CD14-positive monocyte (primary cell): ENCODE measurements around the gene SEC14L1. TPM values are rescaled to one million over a fixed set of nuclear protein-coding genes. Genes with fewer than 3 reads are reported as not detected.
A peak's percentile ranks its signal among the peaks of the same experiment; 100 is the strongest.

Experiments
- DNase-seq, 3 donors: peaks; one replicate each; pipeline ENCODE4 v3.0.0-alpha.2; 2011 to 2022
- H2AFZ ChIP-seq: 2 replicates; pipeline ENCODE4 v1.6.0; 2012; ENCODE audit warnings: mild to moderate bottlenecking, low read depth, low read length, inconsistent platforms; ENCODE audit not compliant: insufficient read depth, poor library complexity, severe bottlenecking
- H3K27ac ChIP-seq, 2 donors: 1 replicate in 1 of 2; 2 replicates in 1 of 2; pipeline ENCODE4 v1.5.1; 2012 to 2013; ENCODE audit warnings: low read length in 2 of 2, control low read depth in 1 of 2, inconsistent platforms in 1 of 2, low read depth in 1 of 2, mild to moderate bottlenecking in 1 of 2
- H3K27me3 ChIP-seq, 2 donors: one replicate each; pipeline versions ENCODE4 v1.6.0 to v1.6.1; 2011 to 2013; ENCODE audit warnings: low read length in 2 of 2; ENCODE audit not compliant: control insufficient read depth in 2 of 2, insufficient read depth in 2 of 2
- H3K36me3 ChIP-seq, 2 donors: replicated peaks in 1 of 2; 1 replicate in 1 of 2; 2 replicates in 1 of 2; pipeline versions ENCODE4 v1.5.1 to v1.6.1; 2012 to 2013; ENCODE audit warnings: low read length in 2 of 2, control low read depth in 1 of 2, inconsistent platforms in 1 of 2, mild to moderate bottlenecking in 1 of 2; ENCODE audit not compliant: insufficient read depth in 2 of 2, control insufficient read depth in 1 of 2
- H3K4me1 ChIP-seq, 2 donors: 1 replicate in 1 of 2; 2 replicates in 1 of 2; pipeline versions ENCODE4 v1.5.1 to v1.6.1; 2012 to 2013; ENCODE audit warnings: low read length in 2 of 2, control low read depth in 1 of 2, inconsistent platforms in 1 of 2, mild to moderate bottlenecking in 1 of 2, moderate library complexity in 1 of 2; ENCODE audit not compliant: insufficient read depth in 2 of 2, control insufficient read depth in 1 of 2
- H3K4me2 ChIP-seq: replicated peaks from 2 replicates; pipeline ENCODE3; 2012; ENCODE audit warnings: low read length, moderate library complexity, mild to moderate bottlenecking; ENCODE audit not compliant: poor library complexity, severe bottlenecking; ENCODE audit errors: extremely low read depth
- H3K4me3 ChIP-seq, 3 experiments: fragments of 200-600 bp in 1 of 3; sonication (generic) in 1 of 3; replicated peaks in 1 of 3; 1 replicate in 2 of 3; 2 replicates in 1 of 3; pipeline ENCODE4 v1.5.1; 2011 to 2013; ENCODE audit warnings: low read length in 3 of 3, mild to moderate bottlenecking in 3 of 3, control low read depth in 2 of 3, low read depth in 2 of 3, inconsistent platforms in 1 of 3, moderate library complexity in 1 of 3
- H3K79me2 ChIP-seq: 2 replicates; pipeline ENCODE4 v1.6.0; 2012; ENCODE audit warnings: mild to moderate bottlenecking, control low read depth, inconsistent platforms, low read length, moderate library complexity; ENCODE audit not compliant: insufficient read depth
- H3K9ac ChIP-seq: 2 replicates; pipeline ENCODE4 v1.6.0; 2017; ENCODE audit warnings: low read length, mild to moderate bottlenecking; ENCODE audit not compliant: insufficient read depth, poor library complexity, severe bottlenecking
- H3K9me3 ChIP-seq, 2 donors: replicated peaks in 1 of 2; 1 replicate in 1 of 2; 2 replicates in 1 of 2; pipeline versions ENCODE4 v1.5.1 to v1.6.1; 2012 to 2013; ENCODE audit warnings: low read length in 2 of 2, control low read depth in 1 of 2; ENCODE audit not compliant: control insufficient read depth in 1 of 2, insufficient read depth in 1 of 2
- H4K20me1 ChIP-seq: 2 replicates; pipeline ENCODE4 v1.6.0; 2012; ENCODE audit warnings: mild to moderate bottlenecking, low read length, control low read depth, moderate library complexity; ENCODE audit not compliant: insufficient read depth
- H3K27ac Mint-ChIP-seq, 7 donors: one replicate each; pipeline ENCODE4 v1.8.0; 2020; ENCODE audit warnings: mild to moderate bottlenecking in 7 of 7, mixed read lengths in 7 of 7, moderate library complexity in 6 of 7, inconsistent platforms in 2 of 7
- H3K27me3 Mint-ChIP-seq, 3 donors: one replicate each; pipeline ENCODE4 v1.8.0; 2021 to 2022; ENCODE audit warnings: low read depth in 3 of 3, mild to moderate bottlenecking in 3 of 3, mixed read lengths in 3 of 3, moderate library complexity in 3 of 3, inconsistent platforms in 1 of 3
- H3K36me3 Mint-ChIP-seq, 2 donors: one replicate each; pipeline ENCODE4 v1.8.0; 2020; ENCODE audit warnings: mixed read lengths in 2 of 2, inconsistent platforms in 1 of 2, mild to moderate bottlenecking in 1 of 2
- H3K4me1 Mint-ChIP-seq: one replicate; pipeline ENCODE4 v1.8.0; 2020; ENCODE audit warnings: mild to moderate bottlenecking, mixed read lengths
- H3K4me3 Mint-ChIP-seq, 2 donors: one replicate each; pipeline ENCODE4 v1.8.0; 2020; ENCODE audit warnings: mild to moderate bottlenecking in 2 of 2, mixed read lengths in 2 of 2, moderate library complexity in 1 of 2
- H3K9me3 Mint-ChIP-seq, 7 donors: one replicate each; pipeline ENCODE4 v1.8.0; 2020 to 2022; ENCODE audit warnings: mixed read lengths in 7 of 7, mild to moderate bottlenecking in 6 of 7, moderate library complexity in 6 of 7, inconsistent platforms in 2 of 7
- WGBS: methylation state at CpG from one replicate; pipeline ENCODE4 v1.1.5; 2013; ENCODE audit warnings: missing lambda C conversion rate; ENCODE audit not compliant: insufficient coverage; 5-methylcytosine and 5-hydroxymethylcytosine counted together
- intact Hi-C, 2 donors: fragments of 100-400 bp; cut with micrococcal nuclease; formaldehyde crosslinking; loops; one replicate each; pipeline versions ENCODE4 v1.15.0 to v1.15.1; 2023
- polyA plus RNA-seq, 3 donors: library from polyadenylated mRNA; depleted of rRNA in 1 of 3; unstranded in 2 of 3; stranded (reverse) in 1 of 3; fragments of 300-500 nt in 2 of 3; fragments of >200 nt in 1 of 3; fragmentation: Illumina TruSeq in 2 of 3; gene quantifications; 1 replicate in 2 of 3; 2 replicates in 1 of 3; pipeline ENCODE4 v1.2.3, GENCODE V29; 2012 to 2021
- TF ChIP-seq, protein P1 (sequence below): fragments of 200-600 bp; IDR thresholded peaks from one replicate; pipeline ENCODE4 v1.8.0; 2022; ENCODE audit warnings: antibody characterized with exemption, mild to moderate bottlenecking

Gene SEC14L1
- polyA plus RNA-seq, 3 donors: 34.1 to 76.4 (median 43.2) TPM

DNA sequence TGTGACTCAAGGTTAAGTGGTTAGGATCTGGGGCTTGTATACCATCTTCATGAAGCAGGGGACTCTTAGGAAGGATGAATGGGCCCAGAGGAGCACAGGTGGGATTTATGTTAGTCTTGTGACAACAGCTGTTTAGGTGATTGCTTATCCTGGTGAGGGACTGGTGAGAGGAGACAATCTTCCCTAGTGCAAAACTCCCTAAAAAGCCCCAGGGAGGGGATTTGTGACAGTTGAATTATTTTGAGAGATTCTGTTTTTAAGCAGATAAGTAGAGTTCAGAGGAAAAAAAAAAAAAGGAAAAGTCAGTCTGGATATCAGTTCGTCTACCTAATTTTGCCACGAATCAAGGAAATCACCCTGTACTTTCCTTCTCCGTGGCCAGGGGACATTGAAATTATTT, 35.1 kb upstream of the SEC14L1 start:
- 100% methylated on average over 2 of the region's 3 CpGs for WGBS
- peaks cover 6 to 10% of the 10 kb centered on the region in 2 donors for H3K36me3 Mint-ChIP-seq
- peaks cover 0 to 2% (median 0%) of the 10 kb centered on the region in 7 donors for H3K9me3 Mint-ChIP-seq
- H3K79me2 ChIP-seq: no peaks in the 10 kb centered on the region
- intact Hi-C loops: no loop called here
- H3K27me3 ChIP-seq: no peaks in the 10 kb centered on the region
- H3K9me3 ChIP-seq: no peaks in the 10 kb centered on the region
- H3K27ac ChIP-seq: no peak overlapping the region
- TF ChIP-seq, protein P1, sequence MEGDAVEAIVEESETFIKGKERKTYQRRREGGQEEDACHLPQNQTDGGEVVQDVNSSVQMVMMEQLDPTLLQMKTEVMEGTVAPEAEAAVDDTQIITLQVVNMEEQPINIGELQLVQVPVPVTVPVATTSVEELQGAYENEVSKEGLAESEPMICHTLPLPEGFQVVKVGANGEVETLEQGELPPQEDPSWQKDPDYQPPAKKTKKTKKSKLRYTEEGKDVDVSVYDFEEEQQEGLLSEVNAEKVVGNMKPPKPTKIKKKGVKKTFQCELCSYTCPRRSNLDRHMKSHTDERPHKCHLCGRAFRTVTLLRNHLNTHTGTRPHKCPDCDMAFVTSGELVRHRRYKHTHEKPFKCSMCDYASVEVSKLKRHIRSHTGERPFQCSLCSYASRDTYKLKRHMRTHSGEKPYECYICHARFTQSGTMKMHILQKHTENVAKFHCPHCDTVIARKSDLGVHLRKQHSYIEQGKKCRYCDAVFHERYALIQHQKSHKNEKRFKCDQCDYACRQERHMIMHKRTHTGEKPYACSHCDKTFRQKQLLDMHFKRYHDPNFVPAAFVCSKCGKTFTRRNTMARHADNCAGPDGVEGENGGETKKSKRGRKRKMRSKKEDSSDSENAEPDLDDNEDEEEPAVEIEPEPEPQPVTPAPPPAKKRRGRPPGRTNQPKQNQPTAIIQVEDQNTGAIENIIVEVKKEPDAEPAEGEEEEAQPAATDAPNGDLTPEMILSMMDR: no peak
- peaks cover 0 to 3% (median 2%) of the 10 kb centered on the region in 3 donors for H3K27me3 Mint-ChIP-seq
- no peak overlapping the region for H3K4me3 ChIP-seq
- no peaks in the 10 kb centered on the region for H3K36me3 ChIP-seq
- H3K4me1 Mint-ChIP-seq: peaks cover 19% of the 10 kb centered on the region
- peaks cover 20 to 22% of the 10 kb centered on the region in 2 donors for H3K4me1 ChIP-seq
- peak overlapping the region in 1 of 7 donors; percentile 62 for H3K27ac Mint-ChIP-seq
- no peak overlapping the region for H3K4me2 ChIP-seq
- H4K20me1 ChIP-seq: no peaks in the 10 kb centered on the region
- no peak overlapping the region for H3K9ac ChIP-seq
- no peak overlapping the region for H3K4me3 Mint-ChIP-seq
- H2AFZ ChIP-seq: no peak overlapping the region
- DNase-seq: no peak

GRCh38 chr17:77106874-77107358, 33.9 kb upstream of the SEC14L1 start:
- intact Hi-C loops: no loop called here
- H3K79me2 ChIP-seq: no peaks in the 10 kb centered on the region
- no peak overlapping the region for H3K4me2 ChIP-seq
- H3K4me1 Mint-ChIP-seq: peaks cover 27% of the 10 kb centered on the region
- no peaks in the 10 kb centered on the region for H3K27me3 ChIP-seq
- H4K20me1 ChIP-seq: no peaks in the 10 kb centered on the region
- H3K4me3 Mint-ChIP-seq: no peak overlapping the region
- H2AFZ ChIP-seq: no peak overlapping the region
- H3K27ac ChIP-seq: no peak overlapping the region
- 100% methylated on average over 2 of the region's 8 CpGs for WGBS
- peaks cover 30 to 31% of the 10 kb centered on the region in 2 donors for H3K4me1 ChIP-seq
- no peak overlapping the region for H3K4me3 ChIP-seq
- H3K9me3 ChIP-seq: no peaks in the 10 kb centered on the region
- TF ChIP-seq, protein P1: no peak
- no peaks in the 10 kb centered on the region for H3K36me3 ChIP-seq
- H3K9me3 Mint-ChIP-seq: peaks cover 0 to 2% (median 0%) of the 10 kb centered on the region in 7 donors
- peaks cover 0 to 3% (median 2%) of the 10 kb centered on the region in 3 donors for H3K27me3 Mint-ChIP-seq
- no peak for DNase-seq
- no peak overlapping the region for H3K9ac ChIP-seq
- H3K36me3 Mint-ChIP-seq: peaks cover 0 to 7% of the 10 kb centered on the region in 2 donors
- H3K27ac Mint-ChIP-seq: peak overlapping the region in 2 of 7 donors; percentile 41 to 51
